Camera-type eye (tissue), 1 donor: ENCODE data around the gene NUFIP2. TPM values are rescaled to one million over a fixed set of nuclear protein-coding genes. Genes with fewer than 3 reads are reported as not detected.

Experiments
- total RNA-seq: library from RNA; depleted of rRNA; stranded (reverse); fragments of >200 nt; gene quantifications from one replicate; pipeline ENCODE4 v1.2.3, GENCODE V29; 2014

NUFIP2 gene, protein sequence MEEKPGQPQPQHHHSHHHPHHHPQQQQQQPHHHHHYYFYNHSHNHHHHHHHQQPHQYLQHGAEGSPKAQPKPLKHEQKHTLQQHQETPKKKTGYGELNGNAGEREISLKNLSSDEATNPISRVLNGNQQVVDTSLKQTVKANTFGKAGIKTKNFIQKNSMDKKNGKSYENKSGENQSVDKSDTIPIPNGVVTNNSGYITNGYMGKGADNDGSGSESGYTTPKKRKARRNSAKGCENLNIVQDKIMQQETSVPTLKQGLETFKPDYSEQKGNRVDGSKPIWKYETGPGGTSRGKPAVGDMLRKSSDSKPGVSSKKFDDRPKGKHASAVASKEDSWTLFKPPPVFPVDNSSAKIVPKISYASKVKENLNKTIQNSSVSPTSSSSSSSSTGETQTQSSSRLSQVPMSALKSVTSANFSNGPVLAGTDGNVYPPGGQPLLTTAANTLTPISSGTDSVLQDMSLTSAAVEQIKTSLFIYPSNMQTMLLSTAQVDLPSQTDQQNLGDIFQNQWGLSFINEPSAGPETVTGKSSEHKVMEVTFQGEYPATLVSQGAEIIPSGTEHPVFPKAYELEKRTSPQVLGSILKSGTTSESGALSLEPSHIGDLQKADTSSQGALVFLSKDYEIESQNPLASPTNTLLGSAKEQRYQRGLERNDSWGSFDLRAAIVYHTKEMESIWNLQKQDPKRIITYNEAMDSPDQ
- total RNA-seq, result 68.6 TPM

DNA sequence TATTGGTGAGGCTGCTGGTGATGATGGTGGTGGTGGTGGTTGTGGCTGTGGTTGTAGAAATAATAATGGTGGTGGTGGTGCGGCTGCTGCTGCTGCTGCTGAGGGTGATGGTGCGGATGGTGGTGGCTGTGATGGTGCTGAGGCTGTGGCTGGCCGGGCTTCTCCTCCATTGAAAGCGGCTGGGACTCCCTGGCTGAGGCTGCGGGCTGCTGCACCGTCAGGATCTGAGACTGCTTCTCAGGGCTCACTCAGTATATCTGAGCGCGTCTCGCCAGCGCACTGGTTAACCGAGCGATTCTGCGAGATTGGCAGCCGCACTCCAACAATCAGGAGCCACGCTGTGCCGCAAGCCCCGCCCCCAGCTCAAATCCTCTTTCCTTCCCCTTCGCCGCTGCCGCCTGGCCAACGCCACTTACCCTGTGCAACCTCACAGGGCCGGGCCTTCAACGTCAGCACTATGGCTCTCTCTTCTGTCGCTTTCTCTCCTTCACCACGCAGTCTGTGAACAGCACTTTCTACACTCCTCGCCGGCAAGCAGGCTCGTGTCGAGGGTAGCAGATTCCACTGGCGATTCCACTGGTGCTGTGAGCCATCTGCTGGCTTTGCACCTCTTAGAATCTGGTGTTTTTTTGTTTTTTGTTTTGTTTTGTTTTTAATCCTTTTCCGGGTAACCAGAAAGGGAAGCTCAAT, at the start of gene NUFIP2:
TSS of gene NUFIP2 (minus strand) at position 259 of the 690 bp plus-strand sequence. CDS start at position 170, 89 bp downstream.

DNA sequence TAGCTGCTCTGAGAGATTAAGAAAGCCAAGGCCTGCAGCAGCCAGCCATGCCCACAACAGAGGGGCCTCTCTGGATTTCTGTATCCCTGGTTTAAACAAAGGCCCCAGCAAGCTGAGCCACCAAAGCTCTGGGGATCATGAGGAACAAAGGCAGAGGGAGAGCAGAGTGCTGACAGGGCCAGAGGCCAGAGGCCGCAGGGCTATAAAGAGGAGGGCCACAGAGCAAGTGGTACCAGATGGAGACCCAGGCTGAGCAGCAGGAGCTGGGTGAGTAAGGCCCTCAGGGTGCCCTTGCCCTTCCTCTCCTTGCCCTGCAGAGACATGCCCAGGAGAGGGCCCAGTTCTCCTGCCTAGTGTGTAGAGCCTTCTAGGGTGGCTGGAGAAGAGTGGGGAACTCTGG, 47.3 kb downstream of the NUFIP2 start, which contains the start of gene CRYBA1:
TSS of gene CRYBA1 (plus strand) at position 232 of the 400 bp plus-strand sequence. CDS start at position 237, 5 bp downstream.

Other genes starting within 250 kb of the NUFIP2 start
- 100 TPM for gene MYO18A, start 113.8 kb downstream of the NUFIP2 start, total RNA-seq
- 4,794 TPM for gene CRYBA1, start 47.3 kb downstream of the NUFIP2 start, total RNA-seq
- 120 TPM for gene TAOK1, start 96.2 kb upstream of the NUFIP2 start, total RNA-seq